ENCODE data around the gene POLDIP2. TPM values are rescaled to one million over a fixed set of nuclear protein-coding genes. Genes with fewer than 3 reads are reported as not detected.

The POLDIP2 gene
- total and polyA plus RNA-seq, 2 of the 13 experiments (the other 11 are each of a cell fraction or from before 2014, with no cell fraction given): 85.9 to 114 TPM

DNA sequence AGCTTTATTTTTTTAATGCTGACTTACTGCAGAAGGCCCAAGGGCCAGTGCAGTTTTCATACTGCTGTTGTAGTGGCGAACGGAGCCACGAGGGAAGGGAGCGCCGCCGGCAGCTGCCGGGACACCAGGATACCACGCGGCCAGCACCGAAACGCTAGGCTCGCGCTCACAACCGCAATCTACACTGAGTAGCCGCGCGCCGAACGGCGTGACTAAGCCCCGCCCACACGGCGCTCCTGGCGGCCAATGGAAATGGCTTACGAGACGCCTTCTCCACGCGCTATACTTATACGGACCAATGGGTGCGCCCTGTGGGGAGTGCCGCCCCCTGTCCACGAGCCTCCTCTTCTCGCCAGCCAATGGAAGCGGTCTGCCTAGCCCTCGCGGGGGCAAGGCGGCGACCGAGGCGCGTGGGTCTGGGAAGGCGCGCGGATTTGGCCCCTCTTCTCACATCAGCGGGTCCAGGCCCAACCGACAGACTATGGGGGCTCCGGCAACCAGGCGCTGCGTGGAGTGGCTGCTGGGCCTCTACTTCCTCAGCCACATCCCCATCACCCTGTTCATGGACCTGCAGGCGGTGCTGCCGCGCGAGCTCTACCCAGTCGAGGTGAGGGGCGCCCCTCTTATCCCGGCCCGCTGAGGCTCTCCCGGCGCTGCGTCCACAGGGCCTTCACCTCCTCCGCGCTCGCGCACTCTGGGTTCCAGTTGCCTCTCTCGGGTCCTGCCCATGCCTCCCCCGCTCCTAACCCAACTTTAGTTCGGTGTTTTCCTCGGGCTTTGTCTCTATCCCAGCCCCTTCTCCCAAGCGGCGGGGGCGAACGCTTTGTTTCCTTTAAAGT, 38.3 kb downstream of the POLDIP2 start, which contains the start of gene TMEM97 (continued):
- TF ChIP-seq, protein P1, sequence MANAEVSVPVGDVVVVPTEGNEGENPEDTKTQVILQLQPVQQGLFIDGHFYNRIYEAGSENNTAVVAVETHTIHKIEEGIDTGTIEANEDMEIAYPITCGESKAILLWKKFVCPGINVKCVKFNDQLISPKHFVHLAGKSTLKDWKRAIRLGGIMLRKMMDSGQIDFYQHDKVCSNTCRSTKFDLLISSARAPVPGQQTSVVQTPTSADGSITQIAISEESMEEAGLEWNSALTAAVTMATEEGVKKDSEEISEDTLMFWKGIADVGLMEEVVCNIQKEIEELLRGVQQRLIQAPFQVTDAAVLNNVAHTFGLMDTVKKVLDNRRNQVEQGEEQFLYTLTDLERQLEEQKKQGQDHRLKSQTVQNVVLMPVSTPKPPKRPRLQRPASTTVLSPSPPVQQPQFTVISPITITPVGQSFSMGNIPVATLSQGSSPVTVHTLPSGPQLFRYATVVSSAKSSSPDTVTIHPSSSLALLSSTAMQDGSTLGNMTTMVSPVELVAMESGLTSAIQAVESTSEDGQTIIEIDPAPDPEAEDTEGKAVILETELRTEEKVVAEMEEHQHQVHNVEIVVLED (CRISPR knock-in tag; IDR thresholded peaks at IDR 0.05; ENCODE audit: borderline replicate concordance): peak; percentile 90
- no peak for TF ChIP-seq ZNF432 (CRISPR knock-in tag; IDR thresholded peaks at IDR 0.05; ENCODE audit: borderline replicate concordance)
- TF ChIP-seq, protein P2, sequence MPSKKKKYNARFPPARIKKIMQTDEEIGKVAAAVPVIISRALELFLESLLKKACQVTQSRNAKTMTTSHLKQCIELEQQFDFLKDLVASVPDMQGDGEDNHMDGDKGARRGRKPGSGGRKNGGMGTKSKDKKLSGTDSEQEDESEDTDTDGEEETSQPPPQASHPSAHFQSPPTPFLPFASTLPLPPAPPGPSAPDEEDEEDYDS (CRISPR knock-in tag; IDR thresholded peaks at IDR 0.05): peak; percentile 71; the same call in 1 of the 2 replicates
- no peak for TF ChIP-seq ZNF136 (CRISPR knock-in tag; IDR thresholded peaks at IDR 0.05; ENCODE audit: low read depth)
- no peak for TF ChIP-seq ZNF556 (CRISPR knock-in tag; IDR thresholded peaks at IDR 0.05; ENCODE audit: borderline replicate concordance)
- peak; percentile 87; the same call in 1 of the 2 replicates for TF ChIP-seq REPIN1 (CRISPR knock-in tag; IDR thresholded peaks at IDR 0.05; ENCODE audit: borderline replicate concordance, low read depth)
- peak; percentile 8; the same call in 1 of the 2 replicates for TF ChIP-seq ZNF605 (CRISPR knock-in tag; IDR thresholded peaks at IDR 0.05)
- TF ChIP-seq, protein P3, sequence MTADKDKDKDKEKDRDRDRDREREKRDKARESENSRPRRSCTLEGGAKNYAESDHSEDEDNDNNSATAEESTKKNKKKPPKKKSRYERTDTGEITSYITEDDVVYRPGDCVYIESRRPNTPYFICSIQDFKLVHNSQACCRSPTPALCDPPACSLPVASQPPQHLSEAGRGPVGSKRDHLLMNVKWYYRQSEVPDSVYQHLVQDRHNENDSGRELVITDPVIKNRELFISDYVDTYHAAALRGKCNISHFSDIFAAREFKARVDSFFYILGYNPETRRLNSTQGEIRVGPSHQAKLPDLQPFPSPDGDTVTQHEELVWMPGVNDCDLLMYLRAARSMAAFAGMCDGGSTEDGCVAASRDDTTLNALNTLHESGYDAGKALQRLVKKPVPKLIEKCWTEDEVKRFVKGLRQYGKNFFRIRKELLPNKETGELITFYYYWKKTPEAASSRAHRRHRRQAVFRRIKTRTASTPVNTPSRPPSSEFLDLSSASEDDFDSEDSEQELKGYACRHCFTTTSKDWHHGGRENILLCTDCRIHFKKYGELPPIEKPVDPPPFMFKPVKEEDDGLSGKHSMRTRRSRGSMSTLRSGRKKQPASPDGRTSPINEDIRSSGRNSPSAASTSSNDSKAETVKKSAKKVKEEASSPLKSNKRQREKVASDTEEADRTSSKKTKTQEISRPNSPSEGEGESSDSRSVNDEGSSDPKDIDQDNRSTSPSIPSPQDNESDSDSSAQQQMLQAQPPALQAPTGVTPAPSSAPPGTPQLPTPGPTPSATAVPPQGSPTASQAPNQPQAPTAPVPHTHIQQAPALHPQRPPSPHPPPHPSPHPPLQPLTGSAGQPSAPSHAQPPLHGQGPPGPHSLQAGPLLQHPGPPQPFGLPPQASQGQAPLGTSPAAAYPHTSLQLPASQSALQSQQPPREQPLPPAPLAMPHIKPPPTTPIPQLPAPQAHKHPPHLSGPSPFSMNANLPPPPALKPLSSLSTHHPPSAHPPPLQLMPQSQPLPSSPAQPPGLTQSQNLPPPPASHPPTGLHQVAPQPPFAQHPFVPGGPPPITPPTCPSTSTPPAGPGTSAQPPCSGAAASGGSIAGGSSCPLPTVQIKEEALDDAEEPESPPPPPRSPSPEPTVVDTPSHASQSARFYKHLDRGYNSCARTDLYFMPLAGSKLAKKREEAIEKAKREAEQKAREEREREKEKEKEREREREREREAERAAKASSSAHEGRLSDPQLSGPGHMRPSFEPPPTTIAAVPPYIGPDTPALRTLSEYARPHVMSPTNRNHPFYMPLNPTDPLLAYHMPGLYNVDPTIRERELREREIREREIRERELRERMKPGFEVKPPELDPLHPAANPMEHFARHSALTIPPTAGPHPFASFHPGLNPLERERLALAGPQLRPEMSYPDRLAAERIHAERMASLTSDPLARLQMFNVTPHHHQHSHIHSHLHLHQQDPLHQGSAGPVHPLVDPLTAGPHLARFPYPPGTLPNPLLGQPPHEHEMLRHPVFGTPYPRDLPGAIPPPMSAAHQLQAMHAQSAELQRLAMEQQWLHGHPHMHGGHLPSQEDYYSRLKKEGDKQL (CRISPR knock-in tag; IDR thresholded peaks at IDR 0.05; ENCODE audit: low read depth): no peak
- TF ChIP-seq MEIS2 (CRISPR knock-in tag; IDR thresholded peaks at IDR 0.05): peak; percentile 78
- no peak for TF ChIP-seq ZFP36 (IDR thresholded peaks at IDR 0.05; ENCODE audit: borderline replicate concordance, low read depth, low read length, partially characterized antibody)
- TF ChIP-seq, protein P4, sequence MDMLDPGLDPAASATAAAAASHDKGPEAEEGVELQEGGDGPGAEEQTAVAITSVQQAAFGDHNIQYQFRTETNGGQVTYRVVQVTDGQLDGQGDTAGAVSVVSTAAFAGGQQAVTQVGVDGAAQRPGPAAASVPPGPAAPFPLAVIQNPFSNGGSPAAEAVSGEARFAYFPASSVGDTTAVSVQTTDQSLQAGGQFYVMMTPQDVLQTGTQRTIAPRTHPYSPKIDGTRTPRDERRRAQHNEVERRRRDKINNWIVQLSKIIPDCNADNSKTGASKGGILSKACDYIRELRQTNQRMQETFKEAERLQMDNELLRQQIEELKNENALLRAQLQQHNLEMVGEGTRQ (IDR thresholded peaks at IDR 0.05; ENCODE audit: low read depth, low read length): no peak
- TF ChIP-seq, protein P4 (CRISPR knock-in tag; IDR thresholded peaks at IDR 0.05; ENCODE audit: borderline replicate concordance): 0 out of 2 replicates have a peak, but pooled peaks have one; percentile 44
- TF ChIP-seq ZNF382 (CRISPR knock-in tag; IDR thresholded peaks at IDR 0.05; ENCODE audit: borderline replicate concordance): no peak
- TF ChIP-seq, protein P5, sequence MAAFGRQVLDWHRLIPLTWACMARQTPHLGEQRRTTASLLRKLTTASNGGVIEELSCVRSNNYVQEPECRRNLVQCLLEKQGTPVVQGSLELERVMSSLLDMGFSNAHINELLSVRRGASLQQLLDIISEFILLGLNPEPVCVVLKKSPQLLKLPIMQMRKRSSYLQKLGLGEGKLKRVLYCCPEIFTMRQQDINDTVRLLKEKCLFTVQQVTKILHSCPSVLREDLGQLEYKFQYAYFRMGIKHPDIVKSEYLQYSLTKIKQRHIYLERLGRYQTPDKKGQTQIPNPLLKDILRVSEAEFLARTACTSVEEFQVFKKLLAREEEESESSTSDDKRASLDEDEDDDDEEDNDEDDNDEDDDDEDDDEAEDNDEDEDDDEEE (CRISPR knock-in tag; IDR thresholded peaks at IDR 0.05): peak; percentile 73; the same call in 1 of the 2 replicates
- TF ChIP-seq PRPF4 (IDR thresholded peaks at IDR 0.05; ENCODE audit: low read depth, low read length, poor library complexity, severe bottlenecking): no peak
- TF ChIP-seq SP4 (CRISPR knock-in tag; IDR thresholded peaks at IDR 0.05): peak; percentile 92
